Activated CD4-positive, alpha-beta T cell treated with anti-CD3 and anti-CD28 coated beads for 4 hours (primary cell): Measurements from ENCODE around the gene GCHFR.

Experiments used
- DNase-seq, 2 donors: peaks; one replicate each; pipeline ENCODE4 v3.0.0-alpha.2; 2020

GCHFR gene

DNA sequence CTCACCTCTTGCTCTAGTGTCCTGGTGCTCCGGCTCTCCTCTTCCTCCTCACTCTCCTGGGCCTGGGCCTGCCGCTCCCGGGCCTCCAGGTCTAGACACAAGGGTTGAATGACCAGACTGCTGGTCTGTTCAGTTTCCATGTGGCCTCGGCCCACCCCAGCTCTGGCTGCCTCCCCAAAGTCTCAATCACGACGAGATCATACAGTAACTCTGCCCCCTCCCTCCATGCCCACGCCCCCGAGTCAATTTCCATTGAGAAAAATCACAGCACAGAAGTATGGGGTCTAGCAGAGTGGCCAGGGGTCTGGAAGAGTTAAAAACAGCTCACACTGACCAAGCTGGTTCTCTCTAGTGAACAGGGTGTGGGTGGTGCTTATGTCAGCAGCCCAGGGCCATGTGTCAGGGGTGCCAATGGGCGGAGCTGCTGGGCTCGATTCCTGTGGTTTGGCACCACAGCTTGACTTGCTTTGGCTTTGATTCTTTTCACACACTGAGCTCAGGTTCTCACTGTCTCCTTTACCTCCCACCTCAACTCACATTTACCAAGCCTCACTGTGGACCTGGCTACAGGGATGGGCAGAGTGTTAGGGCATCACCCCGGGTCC lies 12.8 kb downstream of the GCHFR start:
- DNase-seq, result no peak

DNA sequence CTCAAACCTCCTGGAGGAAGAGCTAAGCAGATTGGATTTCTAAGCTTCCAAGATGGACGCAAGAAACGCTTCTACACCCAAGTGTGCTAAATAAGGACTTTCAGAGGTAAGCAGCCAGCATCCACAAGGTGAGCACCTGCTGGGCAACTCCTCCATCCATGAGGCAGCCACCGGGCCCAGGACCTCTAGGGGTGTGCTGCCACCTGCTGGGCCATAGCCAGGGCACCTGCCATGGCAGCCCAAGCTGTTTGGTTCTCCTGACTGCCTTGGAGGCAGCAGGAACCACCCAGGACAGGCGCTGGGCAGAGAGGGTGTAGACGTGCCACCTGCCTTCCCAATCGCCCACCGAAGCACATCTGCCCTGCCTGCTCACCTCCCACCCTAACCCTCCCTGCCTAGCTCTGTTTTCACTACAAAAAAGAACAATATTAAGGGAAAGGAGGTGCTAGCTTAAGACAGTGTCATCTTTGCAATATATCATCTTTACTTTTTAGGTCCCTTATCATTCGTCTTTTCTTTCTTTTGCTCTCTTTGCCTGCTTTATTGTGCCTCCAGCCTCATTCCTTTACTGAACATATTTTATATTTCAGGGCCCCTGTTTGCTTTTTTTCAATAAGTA lies 18.9 kb downstream of the GCHFR start:
- DNase-seq, result peak; percentile 78 to 80

DNA sequence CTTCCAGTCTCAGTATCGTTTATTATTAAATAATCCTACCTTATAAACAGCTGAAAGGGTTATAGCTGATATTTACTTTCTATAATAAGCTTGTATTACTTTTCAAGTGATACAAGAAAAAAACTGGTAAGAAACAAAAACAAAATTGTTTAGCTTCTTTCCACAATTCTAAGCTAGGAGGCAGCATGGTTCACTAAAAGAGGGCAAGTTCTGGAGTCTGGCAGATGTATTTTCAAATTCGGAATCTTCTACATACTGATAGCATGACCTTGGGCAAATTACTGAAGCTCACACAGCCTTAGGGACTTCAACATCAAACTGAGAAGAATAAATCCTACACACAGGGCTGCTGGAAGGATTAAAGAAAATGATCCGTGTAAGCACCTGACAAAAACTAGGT lies 21.3 kb downstream of the GCHFR start:
- no peak for DNase-seq

DNA sequence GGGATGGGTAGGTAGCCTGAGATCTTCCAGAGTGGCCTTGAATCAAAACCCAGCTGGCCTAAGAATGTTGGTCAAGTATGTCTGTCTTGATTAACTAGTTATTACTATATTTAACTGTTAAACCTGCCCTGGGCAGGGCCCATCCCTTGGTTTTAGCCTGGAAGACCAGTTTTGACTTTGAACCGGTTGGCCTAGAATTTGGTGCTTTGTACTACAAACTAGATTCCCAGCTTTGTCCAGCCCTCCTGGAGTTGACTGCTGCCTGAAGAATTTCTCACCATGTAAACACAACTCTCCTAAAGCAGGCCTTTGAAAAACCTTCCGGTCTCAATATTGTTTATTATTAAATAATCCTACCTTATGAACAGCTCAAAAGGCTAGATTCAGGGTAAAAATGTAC lies 21.9 kb downstream of the GCHFR start:
- DNase-seq, result no peak

DNA sequence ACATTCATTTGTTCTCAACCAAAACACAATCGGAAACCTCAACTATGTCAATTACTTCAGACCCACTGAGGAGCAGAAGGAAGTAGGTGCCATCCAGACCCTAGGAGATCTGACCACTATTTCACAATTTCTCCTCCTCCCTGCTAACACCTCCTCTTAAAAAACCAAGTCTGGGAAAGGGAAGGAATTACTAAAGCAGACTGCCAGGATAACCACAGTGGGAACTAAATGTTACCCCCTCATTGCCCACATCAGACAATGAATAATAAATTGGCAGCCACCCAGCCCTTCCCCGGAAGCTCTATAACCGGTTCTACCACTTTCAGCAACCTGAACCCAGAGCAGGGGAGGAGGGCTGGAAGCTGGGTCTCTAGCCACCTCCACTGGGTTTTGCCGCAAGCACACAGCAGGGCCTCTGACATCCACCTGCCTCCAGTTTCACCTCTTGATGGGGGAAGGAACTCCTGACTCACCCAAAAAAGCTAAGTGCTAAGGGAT lies 23.5 kb downstream of the GCHFR start:
- DNase-seq, result peak; percentile 71 to 75

DNA sequence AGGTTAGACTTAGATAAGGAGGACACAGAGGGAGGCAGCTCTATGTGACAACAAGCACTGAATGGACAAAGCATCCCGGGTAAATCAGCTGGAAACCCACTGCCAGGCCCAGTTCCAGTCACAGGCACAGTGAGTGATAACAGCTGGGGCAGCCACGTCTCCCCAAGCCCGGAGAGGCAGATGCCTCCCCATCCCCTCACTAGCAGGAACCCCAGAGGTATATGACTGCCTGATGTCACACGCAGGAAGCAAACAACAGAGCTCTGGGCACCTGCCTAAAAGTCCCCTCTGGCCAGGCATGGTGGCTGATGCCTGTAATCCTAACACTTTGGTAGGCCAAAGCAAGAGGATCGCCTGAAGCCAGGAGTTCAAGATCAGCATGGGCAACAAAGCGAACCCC lies 24.1 kb downstream of the GCHFR start:
- no peak for DNase-seq

DNA sequence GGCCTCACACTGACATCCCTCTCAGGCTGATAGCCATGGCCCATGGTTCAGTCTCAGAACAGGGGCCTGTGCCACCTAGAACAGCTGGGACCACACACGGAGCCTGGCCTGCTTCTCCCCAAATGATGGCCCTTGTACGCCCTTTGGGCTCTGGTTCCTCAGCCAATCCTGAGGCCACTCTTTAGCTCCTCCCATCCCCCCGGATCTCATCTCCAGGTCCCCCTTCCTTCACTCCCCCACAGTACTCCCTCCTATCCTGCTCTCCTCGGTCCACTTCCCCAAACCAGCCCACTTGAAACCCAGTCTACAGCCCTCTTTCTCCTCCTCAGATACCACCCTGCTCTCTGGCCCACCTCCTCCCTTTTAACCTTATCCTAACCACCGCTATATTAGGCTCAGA lies 25.3 kb downstream of the GCHFR start:
- DNase-seq, result no peak

DNA sequence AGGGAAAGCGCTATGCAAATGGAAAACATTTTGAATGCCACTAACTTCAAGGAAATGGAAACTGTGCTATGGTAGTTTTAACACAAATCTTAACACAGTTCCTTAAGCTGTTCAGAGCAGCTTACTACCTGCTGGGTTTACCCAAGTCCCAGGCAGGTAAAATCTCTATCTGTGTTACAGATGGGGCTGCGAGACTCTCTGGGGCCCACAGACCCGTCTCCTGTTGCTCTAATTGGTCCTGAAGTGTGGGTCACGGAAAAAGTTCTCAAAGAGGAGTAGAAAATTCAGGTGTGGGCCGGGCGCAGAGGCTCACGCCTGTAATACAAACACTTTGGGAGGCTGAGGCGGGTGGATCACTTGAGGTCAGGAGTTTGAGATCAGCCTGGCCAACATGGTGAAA lies 26.1 kb downstream of the GCHFR start:
- no peak for DNase-seq

DNA sequence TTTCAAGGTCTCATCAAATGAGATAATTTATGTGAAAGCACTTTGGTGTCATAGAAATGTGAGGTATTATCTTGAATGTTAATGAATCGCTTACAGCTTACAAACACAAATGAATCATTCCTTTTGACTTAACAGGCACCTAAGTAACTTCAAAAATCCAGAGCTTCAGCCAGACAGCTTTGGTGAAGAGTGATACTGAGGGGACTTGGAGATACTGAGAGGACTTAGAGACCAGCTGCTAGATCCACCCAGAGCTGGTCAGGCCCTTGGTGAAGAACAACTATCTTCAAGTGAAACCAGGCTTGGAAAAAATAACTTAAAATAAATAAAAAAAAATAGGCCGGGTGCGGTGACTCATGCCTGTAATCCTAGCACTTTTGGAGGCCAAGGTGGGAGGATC lies 26.9 kb downstream of the GCHFR start:
- DNase-seq, result no peak

DNA sequence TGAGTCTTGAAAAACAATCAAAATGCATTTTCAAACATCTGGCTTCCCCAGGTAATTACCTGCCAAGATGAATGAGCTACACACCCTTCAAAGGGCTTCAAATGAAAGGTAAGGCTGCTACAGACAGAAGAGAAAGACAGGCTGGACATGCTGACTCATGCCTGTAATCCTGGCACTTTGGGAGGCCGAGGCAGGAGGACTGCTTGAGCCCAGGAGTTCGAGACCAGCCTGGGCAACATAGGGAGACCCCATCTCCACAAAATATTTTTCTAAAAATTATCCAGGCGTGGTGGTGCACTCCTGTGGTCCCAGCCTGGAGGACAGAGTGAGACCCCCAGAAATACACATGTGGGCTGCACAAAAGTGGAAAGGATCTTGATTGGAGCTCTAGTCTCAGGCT lies 28.5 kb downstream of the GCHFR start:
- DNase-seq, result no peak

DNA sequence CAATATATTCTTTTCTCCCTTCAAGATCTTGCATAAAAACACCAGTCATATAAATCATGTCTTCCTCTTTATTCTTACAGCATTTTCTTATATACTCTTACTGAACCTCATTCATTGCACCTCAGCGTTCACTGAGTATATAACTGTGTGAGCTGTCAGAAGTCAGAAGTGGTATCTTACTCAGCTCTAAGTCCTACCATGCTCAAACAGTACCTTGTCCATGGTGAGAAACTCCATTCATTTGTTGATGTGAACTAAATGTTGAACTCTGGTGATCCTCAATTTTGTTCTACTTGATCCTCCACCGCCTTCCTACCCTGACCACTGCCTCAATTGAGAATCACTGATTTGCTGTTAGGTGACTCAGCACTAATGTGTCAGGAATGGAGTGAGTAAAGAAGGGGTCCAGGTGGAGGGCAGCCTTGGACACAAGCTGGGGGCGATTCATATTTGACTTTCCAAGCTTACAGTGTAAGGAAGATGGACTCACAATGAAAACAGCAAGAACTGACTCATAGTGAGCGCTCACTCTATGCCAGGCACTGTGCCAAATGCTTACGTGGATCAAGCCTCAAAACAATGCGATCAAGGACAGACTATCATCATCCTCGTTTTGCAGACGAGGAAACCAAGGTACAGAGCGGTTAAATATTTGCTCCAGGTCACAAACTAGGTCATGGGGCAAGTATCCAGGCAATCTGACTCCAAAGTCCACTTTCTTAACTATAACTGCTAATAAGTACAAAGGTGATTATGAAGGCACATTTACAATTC lies 29.5 kb downstream of the GCHFR start:
- DNase-seq, result no peak

DNA sequence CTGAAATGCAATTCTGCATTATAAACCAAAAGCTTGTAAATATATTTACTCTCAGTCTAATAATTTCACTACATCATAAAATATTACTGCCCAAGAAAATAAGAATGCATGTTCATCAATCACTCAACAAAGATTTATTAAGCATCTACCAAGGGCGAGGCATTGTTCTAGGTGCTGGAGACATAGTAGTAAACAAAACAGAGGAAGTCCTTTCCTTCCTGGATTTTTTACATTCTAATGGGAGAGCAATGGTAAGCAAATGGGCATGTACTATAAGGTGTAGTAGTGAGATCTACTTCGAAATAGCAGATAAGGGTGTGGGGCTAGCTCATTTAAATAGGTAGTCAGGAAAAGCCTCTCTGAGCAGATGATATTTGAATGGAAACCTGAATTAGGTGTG lies 32.2 kb downstream of the GCHFR start:
- no peak for DNase-seq

DNA sequence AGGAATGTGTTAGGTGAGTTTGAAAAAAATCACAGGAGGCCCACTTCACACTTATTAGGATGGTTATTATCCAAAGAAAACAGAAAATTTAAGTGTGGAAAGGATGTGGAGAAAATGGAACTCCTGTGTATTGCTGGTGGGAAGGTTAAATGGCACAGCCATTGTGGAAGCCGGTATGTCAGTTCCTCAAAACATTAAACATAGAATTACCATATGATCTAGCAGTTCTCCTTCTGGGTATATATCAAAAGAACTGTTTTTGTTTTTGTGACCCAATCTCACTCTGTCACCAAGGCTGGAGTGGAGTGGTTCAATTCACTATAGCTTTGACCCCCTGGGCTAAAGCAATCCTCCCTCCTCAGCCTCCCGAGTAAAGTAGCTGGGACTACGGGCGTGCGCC lies 32.6 kb downstream of the GCHFR start:
- DNase-seq, result no peak

DNA sequence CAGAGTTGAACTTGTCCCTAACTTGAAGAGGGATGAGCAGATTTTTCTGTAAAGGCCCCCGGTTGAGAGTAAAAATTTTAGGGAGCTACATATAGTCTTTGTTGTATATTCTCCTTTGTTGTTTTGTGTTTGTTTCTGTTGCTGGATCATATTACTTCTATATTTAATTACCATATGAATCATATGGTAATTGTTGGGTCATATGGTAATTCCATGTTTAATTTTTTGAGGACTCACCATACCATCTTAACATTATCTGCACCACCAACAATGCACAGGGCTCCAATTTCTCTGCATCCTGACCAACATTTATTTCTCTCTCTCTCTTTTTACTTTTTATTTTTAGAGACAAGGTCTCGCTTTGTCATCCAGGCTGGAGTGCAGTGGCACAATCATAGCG lies 35.7 kb downstream of the GCHFR start:
- no peak for DNase-seq

DNA sequence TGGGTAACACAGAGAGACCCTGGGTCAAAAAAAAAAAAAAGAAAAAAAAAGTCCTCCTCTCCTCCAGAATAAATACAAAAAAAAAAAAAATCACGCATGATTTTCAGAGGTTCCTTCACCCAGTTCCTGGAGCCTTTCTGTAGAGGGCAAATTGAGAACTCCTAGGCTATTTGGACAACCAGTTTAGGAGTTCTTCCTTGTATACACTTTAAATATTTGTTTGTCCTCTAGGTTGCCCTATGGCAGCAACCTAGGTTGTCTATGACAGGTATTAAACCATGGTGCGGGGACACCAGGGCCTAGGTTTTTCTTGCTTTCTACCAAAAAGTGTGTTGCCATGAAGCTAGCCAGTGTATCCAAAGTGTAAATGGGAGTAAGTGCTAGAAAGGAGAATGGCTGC lies 39.2 kb downstream of the GCHFR start:
- DNase-seq, result no peak

DNA sequence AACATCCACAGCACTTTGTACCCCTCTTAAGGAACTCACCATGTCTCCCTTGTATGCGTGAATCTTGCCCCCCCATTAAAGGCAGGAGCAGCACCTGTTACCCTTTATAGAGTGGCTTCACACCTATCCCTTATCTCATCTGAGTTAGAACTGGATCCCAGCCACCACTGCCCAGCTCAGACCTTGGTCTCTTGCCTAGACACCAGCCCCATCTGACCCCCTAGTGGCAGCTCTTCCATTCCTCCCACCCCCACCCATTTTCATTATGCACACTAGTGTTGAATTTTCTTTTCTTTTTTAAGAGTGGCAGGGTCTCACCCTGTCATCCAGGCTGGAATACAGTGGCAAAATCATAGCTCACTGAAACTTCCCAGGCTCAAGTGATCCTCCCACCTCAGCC lies 39.8 kb downstream of the GCHFR start:
- DNase-seq, result no peak

DNA sequence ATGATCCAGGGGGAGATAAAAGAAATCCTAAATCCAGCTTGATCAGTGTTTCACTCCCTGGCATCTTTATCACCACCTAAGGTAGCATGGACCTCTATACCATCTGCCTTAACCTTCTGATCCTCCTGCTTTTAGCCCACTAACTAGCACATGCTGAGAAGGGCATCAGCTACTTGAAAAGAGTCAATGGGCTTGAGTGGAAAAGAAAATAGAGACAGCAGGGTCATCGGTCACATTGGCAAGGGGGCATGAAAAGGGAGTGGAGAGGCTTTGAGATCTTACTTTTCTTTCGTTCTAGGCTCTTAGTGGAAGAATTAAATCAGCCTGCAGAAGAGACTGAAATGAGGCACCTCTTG lies 42.8 kb downstream of the GCHFR start:
- DNase-seq, result no peak

DNA sequence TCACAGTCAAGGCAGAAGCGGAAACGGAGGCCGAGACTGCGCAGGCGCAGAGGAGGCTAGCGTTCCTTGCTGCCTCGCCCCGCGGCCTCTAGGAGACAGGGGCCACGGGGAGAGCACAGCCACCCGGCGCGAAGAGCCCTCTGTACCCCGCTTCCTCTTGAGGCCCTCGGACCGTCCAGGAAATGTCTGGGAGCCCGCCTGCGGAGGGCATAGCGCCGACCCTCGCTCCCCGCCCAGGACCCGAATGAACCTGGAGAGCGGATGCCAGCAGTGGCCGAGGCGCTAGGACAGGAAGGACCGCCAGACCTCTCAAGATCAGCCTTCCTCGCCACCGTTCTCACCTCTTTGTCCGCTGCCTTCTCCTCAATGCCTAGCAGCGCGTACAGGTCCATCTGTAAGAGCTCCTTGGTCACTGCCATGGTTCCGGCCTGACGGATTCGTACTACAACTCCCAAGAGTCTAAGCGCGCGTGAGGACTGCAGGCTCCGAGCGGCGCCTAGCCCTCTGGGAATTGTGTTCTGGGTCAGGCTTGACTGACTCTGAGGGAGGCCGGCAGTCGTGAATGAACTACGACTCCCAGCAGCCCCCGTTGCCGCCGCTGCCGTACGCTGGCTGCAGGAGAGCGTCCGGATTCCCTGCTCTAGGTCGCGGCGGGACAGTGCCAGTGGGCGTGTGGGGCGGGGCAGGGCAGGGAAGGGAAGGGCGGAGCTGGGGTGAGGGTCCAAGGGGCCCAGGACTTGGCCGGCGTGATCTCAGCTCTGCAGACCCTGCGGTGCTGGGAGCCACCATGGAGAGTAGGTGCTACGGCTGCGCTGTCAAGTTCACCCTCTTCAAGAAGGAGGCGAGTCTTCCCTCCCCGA lies 43.4 kb downstream of the GCHFR start, which contains the start of the genes DNAJC17 and ZFYVE19:
TSS of gene DNAJC17 (minus strand) at position 446 of the 860 bp plus-strand sequence. CDS start at position 419, 27 bp downstream.
TSS of gene ZFYVE19 (plus strand) at position 62 of the 860 bp plus-strand sequence. CDS start at position 563, 501 bp downstream.
- DNase-seq, result peak; percentile 94

DNA sequence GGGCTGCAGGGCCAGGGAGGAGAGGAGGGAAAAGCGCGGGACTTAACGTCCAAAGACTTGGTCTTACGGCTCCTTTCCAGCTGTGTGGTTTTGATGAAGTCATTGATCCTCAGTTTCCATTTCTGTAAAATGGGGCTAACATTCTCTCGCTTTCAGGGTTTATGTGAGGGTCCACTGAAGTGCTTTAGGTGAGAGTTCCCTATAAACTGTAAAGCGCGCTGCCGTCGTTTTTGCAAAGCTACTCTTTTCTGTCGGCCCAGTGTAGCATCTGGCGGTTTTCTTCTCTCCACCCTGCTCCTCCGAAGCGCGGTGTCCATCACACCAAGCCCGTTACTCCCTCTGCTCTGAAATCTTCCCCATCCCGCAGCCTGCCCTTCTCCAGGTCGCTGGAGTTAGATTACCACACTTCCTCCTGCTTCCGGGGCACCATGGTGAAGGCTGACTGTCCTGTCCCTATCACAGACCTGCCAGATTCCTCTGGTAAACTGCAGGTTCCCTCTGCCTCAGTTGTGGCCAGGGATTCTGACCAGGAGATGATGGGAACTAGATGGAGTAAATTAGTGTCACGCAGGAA lies 44.1 kb downstream of the GCHFR start:
- no peak for DNase-seq

DNA sequence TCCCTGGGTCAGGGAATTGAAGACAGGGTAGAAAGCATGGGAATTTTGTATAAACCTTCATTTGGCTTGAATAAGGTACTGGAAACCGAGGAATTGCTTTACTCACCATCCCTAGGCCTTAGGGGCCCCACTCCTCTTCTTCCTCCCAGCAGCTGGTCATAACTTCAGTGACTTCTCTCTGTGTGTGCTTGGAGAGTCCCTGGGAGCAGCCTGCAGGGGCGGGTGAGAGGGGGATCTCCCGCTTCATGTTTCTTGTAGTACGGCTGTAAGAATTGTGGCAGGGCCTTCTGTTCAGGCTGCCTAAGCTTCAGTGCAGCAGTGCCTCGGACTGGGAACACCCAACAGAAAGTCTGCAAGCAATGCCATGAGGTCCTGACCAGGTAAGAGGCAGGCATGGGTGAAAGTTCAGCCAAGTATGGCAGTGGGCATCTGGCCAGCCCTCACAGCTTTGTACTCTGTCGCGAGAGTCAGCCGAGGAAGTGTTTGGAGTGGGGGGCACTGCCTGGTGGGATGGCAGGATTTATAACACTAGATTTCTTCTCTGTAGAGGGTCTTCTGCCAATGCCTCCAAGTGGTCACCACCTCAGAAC lies 45.1 kb downstream of the GCHFR start:
- DNase-seq, result no peak

DNA sequence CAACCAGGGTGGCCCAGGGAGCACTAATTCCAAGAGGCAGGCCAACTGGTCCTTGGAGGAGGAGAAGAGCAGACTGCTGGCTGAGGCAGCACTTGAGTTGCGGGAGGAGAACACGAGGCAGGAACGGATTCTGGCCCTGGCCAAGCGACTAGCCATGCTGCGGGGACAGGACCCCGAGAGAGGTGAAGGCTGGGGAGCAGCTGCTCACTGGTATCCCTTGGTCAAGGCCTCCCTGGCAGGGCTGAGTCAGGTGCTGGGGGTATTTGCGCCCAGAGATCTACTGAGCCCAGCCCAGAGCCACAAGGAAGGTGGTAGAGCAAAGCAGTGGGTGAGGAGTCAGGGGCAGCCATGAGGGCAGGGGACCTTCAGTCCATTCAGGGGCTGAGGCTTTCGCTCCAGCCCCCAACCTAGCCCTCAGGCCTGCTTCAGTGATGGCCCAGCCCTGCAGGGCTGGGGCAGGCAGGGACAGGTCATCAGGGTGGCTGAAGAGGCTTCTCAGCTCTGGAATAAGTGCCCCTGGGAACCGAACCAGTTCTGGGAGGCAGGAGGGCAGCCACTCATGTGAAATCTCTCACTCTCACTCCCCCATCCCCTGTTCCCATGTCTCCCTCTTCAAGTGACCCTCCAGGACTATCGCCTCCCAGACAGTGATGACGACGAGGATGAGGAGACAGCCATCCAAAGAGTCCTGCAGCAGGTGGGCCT lies 49.0 kb downstream of the GCHFR start:
- DNase-seq, result no peak
